GM23338 (cell line): ENCODE results near the gene ABCB11. TPM values are rescaled to one million over a fixed set of nuclear protein-coding genes. Genes with fewer than 3 reads are reported as not detected.
A peak's percentile ranks its signal among the peaks of the same experiment; 100 is the strongest.

Experiments
- ATAC-seq: fragments of 200-7000 bp; cut with Tn5 transposase; 3 replicates; pipeline ENCODE4 v1.9.1; 2020
- DNase-seq: peaks from one replicate; pipeline ENCODE4 v3.0.0-alpha.2; 2015; ENCODE audit warnings: low spot score
- H2AFZ ChIP-seq: fragments of 200-600 bp; sonication (generic); 2 replicates; pipeline ENCODE4 v1.8.0; 2016; ENCODE audit warnings: antibody characterized with exemption, mild to moderate bottlenecking, moderate library complexity
- H3F3A ChIP-seq: fragments of 200-600 bp; sonication (generic); replicated peaks from 2 replicates; pipeline ENCODE4 v1.8.0; 2017; ENCODE audit warnings: antibody characterized with exemption, mixed run types, low read depth
- H3K27ac ChIP-seq: fragments of 200-600 bp; sonication (generic); 2 replicates; pipeline ENCODE4 v1.6.1; 2016; ENCODE audit warnings: low read depth
- H3K27me3 ChIP-seq: fragments of 200-600 bp; sonication (generic); 2 replicates; pipeline ENCODE4 v1.8.0; 2016; ENCODE audit warnings: mild to moderate bottlenecking, mixed run types, moderate library complexity; ENCODE audit not compliant: insufficient read depth
- H3K36me3 ChIP-seq: fragments of 200-600 bp; sonication (generic); 2 replicates; pipeline ENCODE4 v1.8.0; 2016; ENCODE audit warnings: mild to moderate bottlenecking; ENCODE audit not compliant: insufficient read depth
- H3K4me1 ChIP-seq: fragments of 200-600 bp; sonication (generic); 2 replicates; pipeline ENCODE4 v1.8.0; 2016; ENCODE audit warnings: mild to moderate bottlenecking, moderate library complexity; ENCODE audit not compliant: insufficient read depth
- H3K4me2 ChIP-seq: fragments of 200-600 bp; sonication (generic); 2 replicates; pipeline ENCODE4 v1.7.1; 2017; ENCODE audit warnings: mixed run types
- H3K4me3 ChIP-seq: fragments of 200-600 bp; sonication (generic); 2 replicates; pipeline ENCODE4 v1.6.1; 2016; ENCODE audit warnings: mixed run types
- H3K79me2 ChIP-seq: fragments of 200-600 bp; sonication (generic); replicated peaks from 2 replicates; pipeline ENCODE4 v1.8.0; 2017; ENCODE audit warnings: mild to moderate bottlenecking; ENCODE audit not compliant: insufficient read depth
- H3K9me2 ChIP-seq: fragments of 200-600 bp; sonication (generic); 2 replicates; pipeline ENCODE4 v1.8.0; 2017; ENCODE audit not compliant: insufficient read depth
- H4K20me1 ChIP-seq: fragments of 200-600 bp; sonication (generic); replicated peaks from 2 replicates; pipeline ENCODE4 v1.8.0; 2017; ENCODE audit warnings: mild to moderate bottlenecking; ENCODE audit not compliant: insufficient read depth
- H3K27ac Mint-ChIP-seq: 2 replicates; pipeline ENCODE4 v1.8.0; 2020; ENCODE audit warnings: inconsistent platforms, mild to moderate bottlenecking, moderate library complexity, mixed read lengths
- H3K27me3 Mint-ChIP-seq: 3 replicates; pipeline ENCODE4 v1.8.0; 2022; ENCODE audit warnings: low read depth, mild to moderate bottlenecking, moderate library complexity, mixed read lengths, inconsistent platforms; ENCODE audit not compliant: insufficient read depth, poor library complexity
- H3K36me3 Mint-ChIP-seq: 3 replicates; pipeline ENCODE4 v1.8.0; 2021; ENCODE audit warnings: low read depth, mild to moderate bottlenecking, inconsistent platforms, moderate library complexity, mixed read lengths
- H3K4me1 Mint-ChIP-seq: 3 replicates; pipeline ENCODE4 v1.8.0; 2020; ENCODE audit warnings: mild to moderate bottlenecking, inconsistent platforms, mixed read lengths
- H3K4me3 Mint-ChIP-seq: 3 replicates; pipeline ENCODE4 v1.8.0; 2021; ENCODE audit warnings: moderate library complexity, mild to moderate bottlenecking, inconsistent platforms, mixed read lengths
- H3K9me3 Mint-ChIP-seq: 3 replicates; pipeline ENCODE4 v1.8.0; 2020; ENCODE audit warnings: moderate library complexity, mild to moderate bottlenecking, inconsistent platforms, mixed read lengths
- EZH2phosphoT487 ChIP-seq: fragments of 200-600 bp; sonication (generic); IDR thresholded peaks from one replicate; pipeline ENCODE4 v1.8.1; 2018; ENCODE audit warnings: antibody characterized with exemption; ENCODE audit not compliant: unreplicated experiment
- JUNB ChIP-seq: IDR thresholded peaks from one replicate; pipeline ENCODE4 v1.6.1; 2016; ENCODE audit warnings: antibody characterized with exemption; ENCODE audit not compliant: unreplicated experiment
- NANOG ChIP-seq: IDR thresholded peaks from 2 replicates; pipeline ENCODE4 v1.6.1; 2016; ENCODE audit warnings: antibody characterized with exemption, borderline replicate concordance
- POLR2AphosphoS5 ChIP-seq: IDR thresholded peaks from 2 replicates; pipeline ENCODE4 v1.6.1; 2016; ENCODE audit warnings: antibody characterized with exemption, low read depth
- REST ChIP-seq: IDR thresholded peaks from one replicate; pipeline ENCODE4 v1.6.1; 2018; ENCODE audit warnings: antibody characterized with exemption; ENCODE audit not compliant: unreplicated experiment
- STAT1 ChIP-seq: IDR thresholded peaks from one replicate; pipeline ENCODE4 v1.6.1; 2016; ENCODE audit warnings: antibody characterized with exemption; ENCODE audit not compliant: unreplicated experiment
- ZNF114 ChIP-seq: fragments of 250-450 bp; sonication (Bioruptor Pico); IDR thresholded peaks from 2 replicates; pipeline ENCODE4 v1.5.0; 2020; ENCODE audit warnings: mild to moderate bottlenecking, moderate library complexity
- polyA plus RNA-seq: library from polyadenylated mRNA; unstranded; fragments of >200 nt; fragmentation: Nextera tagmentation; extraction: Ambion mirVana; gene quantifications from 2 replicates; pipeline ENCODE4 v1.2.1, GENCODE V29; 2016
- total RNA-seq: library from RNA; depleted of rRNA; stranded (reverse); fragments of >200 nt; shearing (Covaris generic); gene quantifications from 2 replicates; pipeline ENCODE4 v1.2.3, GENCODE V29; 2014
- TF ChIP-seq, protein P1 (sequence below), 2 experiments: fragments of 200-600 bp in 1 of 2; sonication (generic) in 1 of 2; conservative IDR thresholded peaks; 2 replicates each; pipeline versions ENCODE4 v1.5.1 to v1.6.1; 2016 to 2017; ENCODE audit warnings: antibody characterized with exemption in 2 of 2, low read depth in 2 of 2, mild to moderate bottlenecking in 2 of 2, moderate library complexity in 1 of 2
- TF ChIP-seq, protein P2 (sequence below): fragments of 250-450 bp; sonication (Bioruptor Pico); IDR thresholded peaks from 2 replicates; pipeline ENCODE4 v1.5.0; 2020; ENCODE audit warnings: mild to moderate bottlenecking, moderate library complexity

Gene ABCB11
- total and polyA plus RNA-seq, 2 experiments from 2014 or later, result not detected

- H3K27ac Mint-ChIP-seq, result no peak overlapping the region
- no peak overlapping the region for H3K27ac ChIP-seq
- DNase-seq (no peak), ATAC-seq (no peak)
- no peak overlapping the region; the same call in none of the 2 replicates for H2AFZ ChIP-seq
- no peaks in the 10 kb centered on the region for H3K36me3 Mint-ChIP-seq
- H3K9me3 Mint-ChIP-seq, result no peaks in the 10 kb centered on the region
- no peaks in the 10 kb centered on the region for H4K20me1 ChIP-seq
- no peaks in the 10 kb centered on the region for H3K79me2 ChIP-seq
- peaks cover 2% of the 10 kb centered on the region for H3K27me3 Mint-ChIP-seq
- 0 out of 2 replicates have a peak, but pooled peaks cover 4% of the 10 kb centered on the region for H3K9me2 ChIP-seq
- no peaks in the 10 kb centered on the region for H3K4me1 Mint-ChIP-seq
- H3K4me2 ChIP-seq, result no peak overlapping the region
- no peaks in the 10 kb centered on the region for H3F3A ChIP-seq
- H3K36me3 ChIP-seq, result no peaks in the 10 kb centered on the region
- H3K4me1 ChIP-seq, result no peaks in the 10 kb centered on the region
- H3K4me3 Mint-ChIP-seq, result no peak overlapping the region
- TF ChIP-seq, protein P1, sequence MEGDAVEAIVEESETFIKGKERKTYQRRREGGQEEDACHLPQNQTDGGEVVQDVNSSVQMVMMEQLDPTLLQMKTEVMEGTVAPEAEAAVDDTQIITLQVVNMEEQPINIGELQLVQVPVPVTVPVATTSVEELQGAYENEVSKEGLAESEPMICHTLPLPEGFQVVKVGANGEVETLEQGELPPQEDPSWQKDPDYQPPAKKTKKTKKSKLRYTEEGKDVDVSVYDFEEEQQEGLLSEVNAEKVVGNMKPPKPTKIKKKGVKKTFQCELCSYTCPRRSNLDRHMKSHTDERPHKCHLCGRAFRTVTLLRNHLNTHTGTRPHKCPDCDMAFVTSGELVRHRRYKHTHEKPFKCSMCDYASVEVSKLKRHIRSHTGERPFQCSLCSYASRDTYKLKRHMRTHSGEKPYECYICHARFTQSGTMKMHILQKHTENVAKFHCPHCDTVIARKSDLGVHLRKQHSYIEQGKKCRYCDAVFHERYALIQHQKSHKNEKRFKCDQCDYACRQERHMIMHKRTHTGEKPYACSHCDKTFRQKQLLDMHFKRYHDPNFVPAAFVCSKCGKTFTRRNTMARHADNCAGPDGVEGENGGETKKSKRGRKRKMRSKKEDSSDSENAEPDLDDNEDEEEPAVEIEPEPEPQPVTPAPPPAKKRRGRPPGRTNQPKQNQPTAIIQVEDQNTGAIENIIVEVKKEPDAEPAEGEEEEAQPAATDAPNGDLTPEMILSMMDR (conservative IDR thresholded peaks at IDR 0.05; ENCODE audit: low read depth in 2 of 2), result no peak
- TF ChIP-seq POLR2AphosphoS5, result no peak
- no peak for TF ChIP-seq ZNF114 (CRISPR knock-in tag)
- TF ChIP-seq NANOG, result no peak
- H3K27me3 ChIP-seq, result no peaks in the 10 kb centered on the region
- H3K4me3 ChIP-seq, result no peak overlapping the region
Measured at GRCh38 chr2:169080250-169081069, 49.3 kb upstream of the ABCB11 start.

DNA sequence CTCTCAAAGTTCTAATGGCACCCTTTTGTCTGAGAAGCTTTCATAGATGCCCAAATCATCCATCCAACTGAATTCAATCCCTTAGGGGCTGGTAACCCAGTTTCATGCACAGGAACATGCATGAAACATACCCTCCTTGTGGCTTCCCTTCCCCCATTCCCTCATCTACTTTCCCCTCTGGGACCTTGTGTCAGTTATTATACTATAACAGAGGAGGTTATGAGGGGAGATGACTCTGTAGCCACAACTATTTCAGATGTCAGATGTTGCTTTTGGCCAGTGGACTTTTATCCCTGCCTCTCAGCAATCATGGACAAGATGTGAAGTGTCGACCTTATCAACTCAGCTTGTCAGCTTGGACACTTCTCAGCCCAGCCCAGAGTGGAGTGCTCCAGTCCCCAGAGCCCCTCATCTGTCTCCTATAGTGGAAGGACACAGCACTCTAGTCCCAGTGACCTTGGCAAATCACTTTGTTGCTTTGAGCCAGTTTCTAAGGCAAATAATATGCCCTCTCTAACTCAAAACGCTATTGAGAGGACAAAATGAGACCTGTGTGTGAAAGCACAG is 46.6 kb upstream of the ABCB11 start:
- Histone ChIP-seq H3K79me2 (no peaks in the 10 kb centered on the region), H3K4me1 (no peaks in the 10 kb centered on the region), H3F3A (no peaks in the 10 kb centered on the region), H3K9me2 (0 out of 2 replicates have a peak, but pooled peaks cover 4% of the 10 kb centered on the region), H3K27ac (no peak overlapping the region), H3K36me3 (no peaks in the 10 kb centered on the region), H2AFZ (peak overlapping the region; percentile 69), H3K4me2 (no peak overlapping the region), H3K27me3 (no peaks in the 10 kb centered on the region), H4K20me1 (no peaks in the 10 kb centered on the region), H3K4me3 (no peak overlapping the region)
- Mint-ChIP-seq H3K9me3 (no peaks in the 10 kb centered on the region), H3K4me1 (no peaks in the 10 kb centered on the region), H3K27ac (no peak overlapping the region), H3K27me3 (peaks cover 2% of the 10 kb centered on the region), H3K36me3 (no peaks in the 10 kb centered on the region), H3K4me3 (no peak overlapping the region)
- DNase-seq, result no peak
- ATAC-seq, result no peak
- TF ChIP-seq EZH2phosphoT487 (no peak), JUNB (no peak), STAT1 (no peak), ZNF114 (CRISPR knock-in tag) (no peak), REST (no peak), POLR2AphosphoS5 (no peak)
- TF ChIP-seq, protein P2, sequence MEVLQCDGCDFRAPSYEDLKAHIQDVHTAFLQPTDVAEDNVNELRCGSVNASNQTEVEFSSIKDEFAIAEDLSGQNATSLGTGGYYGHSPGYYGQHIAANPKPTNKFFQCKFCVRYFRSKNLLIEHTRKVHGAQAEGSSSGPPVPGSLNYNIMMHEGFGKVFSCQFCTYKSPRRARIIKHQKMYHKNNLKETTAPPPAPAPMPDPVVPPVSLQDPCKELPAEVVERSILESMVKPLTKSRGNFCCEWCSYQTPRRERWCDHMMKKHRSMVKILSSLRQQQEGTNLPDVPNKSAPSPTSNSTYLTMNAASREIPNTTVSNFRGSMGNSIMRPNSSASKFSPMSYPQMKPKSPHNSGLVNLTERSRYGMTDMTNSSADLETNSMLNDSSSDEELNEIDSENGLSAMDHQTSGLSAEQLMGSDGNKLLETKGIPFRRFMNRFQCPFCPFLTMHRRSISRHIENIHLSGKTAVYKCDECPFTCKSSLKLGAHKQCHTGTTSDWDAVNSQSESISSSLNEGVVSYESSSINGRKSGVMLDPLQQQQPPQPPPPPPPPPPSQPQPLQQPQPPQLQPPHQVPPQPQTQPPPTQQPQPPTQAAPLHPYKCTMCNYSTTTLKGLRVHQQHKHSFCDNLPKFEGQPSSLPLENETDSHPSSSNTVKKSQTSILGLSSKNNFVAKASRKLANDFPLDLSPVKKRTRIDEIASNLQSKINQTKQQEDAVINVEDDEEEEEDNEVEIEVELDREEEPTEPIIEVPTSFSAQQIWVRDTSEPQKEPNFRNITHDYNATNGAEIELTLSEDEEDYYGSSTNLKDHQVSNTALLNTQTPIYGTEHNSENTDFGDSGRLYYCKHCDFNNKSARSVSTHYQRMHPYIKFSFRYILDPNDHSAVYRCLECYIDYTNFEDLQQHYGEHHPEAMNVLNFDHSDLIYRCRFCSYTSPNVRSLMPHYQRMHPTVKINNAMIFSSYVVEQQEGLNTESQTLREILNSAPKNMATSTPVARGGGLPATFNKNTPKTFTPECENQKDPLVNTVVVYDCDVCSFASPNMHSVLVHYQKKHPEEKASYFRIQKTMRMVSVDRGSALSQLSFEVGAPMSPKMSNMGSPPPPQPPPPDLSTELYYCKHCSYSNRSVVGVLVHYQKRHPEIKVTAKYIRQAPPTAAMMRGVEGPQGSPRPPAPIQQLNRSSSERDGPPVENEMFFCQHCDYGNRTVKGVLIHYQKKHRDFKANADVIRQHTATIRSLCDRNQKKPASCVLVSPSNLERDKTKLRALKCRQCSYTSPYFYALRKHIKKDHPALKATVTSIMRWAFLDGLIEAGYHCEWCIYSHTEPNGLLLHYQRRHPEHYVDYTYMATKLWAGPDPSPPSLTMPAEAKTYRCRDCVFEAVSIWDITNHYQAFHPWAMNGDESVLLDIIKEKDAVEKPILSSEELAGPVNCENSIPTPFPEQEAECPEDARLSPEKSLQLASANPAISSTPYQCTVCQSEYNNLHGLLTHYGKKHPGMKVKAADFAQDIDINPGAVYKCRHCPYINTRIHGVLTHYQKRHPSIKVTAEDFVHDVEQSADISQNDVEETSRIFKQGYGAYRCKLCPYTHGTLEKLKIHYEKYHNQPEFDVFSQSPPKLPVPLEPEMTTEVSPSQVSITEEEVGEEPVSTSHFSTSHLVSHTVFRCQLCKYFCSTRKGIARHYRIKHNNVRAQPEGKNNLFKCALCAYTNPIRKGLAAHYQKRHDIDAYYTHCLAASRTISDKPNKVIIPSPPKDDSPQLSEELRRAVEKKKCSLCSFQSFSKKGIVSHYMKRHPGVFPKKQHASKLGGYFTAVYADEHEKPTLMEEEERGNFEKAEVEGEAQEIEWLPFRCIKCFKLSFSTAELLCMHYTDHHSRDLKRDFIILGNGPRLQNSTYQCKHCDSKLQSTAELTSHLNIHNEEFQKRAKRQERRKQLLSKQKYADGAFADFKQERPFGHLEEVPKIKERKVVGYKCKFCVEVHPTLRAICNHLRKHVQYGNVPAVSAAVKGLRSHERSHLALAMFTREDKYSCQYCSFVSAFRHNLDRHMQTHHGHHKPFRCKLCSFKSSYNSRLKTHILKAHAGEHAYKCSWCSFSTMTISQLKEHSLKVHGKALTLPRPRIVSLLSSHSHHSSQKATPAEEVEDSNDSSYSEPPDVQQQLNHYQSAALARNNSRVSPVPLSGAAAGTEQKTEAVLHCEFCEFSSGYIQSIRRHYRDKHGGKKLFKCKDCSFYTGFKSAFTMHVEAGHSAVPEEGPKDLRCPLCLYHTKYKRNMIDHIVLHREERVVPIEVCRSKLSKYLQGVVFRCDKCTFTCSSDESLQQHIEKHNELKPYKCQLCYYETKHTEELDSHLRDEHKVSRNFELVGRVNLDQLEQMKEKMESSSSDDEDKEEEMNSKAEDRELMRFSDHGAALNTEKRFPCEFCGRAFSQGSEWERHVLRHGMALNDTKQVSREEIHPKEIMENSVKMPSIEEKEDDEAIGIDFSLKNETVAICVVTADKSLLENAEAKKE (CRISPR knock-in tag), result no peak
